K562 (cell line): ENCODE data around the gene RPL11. TPM values are rescaled to one million over a fixed set of nuclear protein-coding genes. Genes with fewer than 3 reads are reported as not detected.

ENCODE experiments used
- ATAC-seq: fragments of 200-7000 bp; cut with Tn5 transposase; 3 replicates; pipeline ENCODE4 v1.9.1; 2020; ENCODE audit warnings: moderate library complexity
- BruUV-seq: library from RNA; stranded (reverse); fragments of 400-500 nt; replicated peaks from 2 replicates; lab custom pipeline; 2021; lab: Mats Ljungman, UMichigan
- CTCF ChIA-PET: fragments of 300-600 bp; formaldehyde crosslinking; extraction: SDS; loops from one replicate; lab custom pipeline; 2021; ENCODE audit warnings: low intra/inter-chr PET ratio; lab: Yijun Ruan, JAX
- POLR2A ChIA-PET: fragments of 300-600, 350-650 bp; sonication (Branson Sonifier 250); formaldehyde crosslinking; extraction: SDS; loops from one replicate; lab custom pipeline; 2021; ENCODE audit warnings: antibody characterized with exemption, inconsistent platforms; lab: Yijun Ruan, JAX
- DNase-seq, 4 experiments: peaks; one replicate each; pipeline versions ENCODE4 v3.0.0 to v3.0.0-alpha.2; 2011 to 2018; ENCODE audit warnings: low spot score in 3 of 4, mixed read lengths in 3 of 4; ENCODE audit errors: extremely low read depth in 1 of 4
- FAIRE-seq: peaks from 2 replicates; lab custom pipeline; 2011; peaks lifted over from hg19 to GRCh38; lab: Jason Lieb, UNC
- H2AFZ ChIP-seq: 2 replicates; pipeline ENCODE4 v1.6.0; 2011; ENCODE audit warnings: low read depth, low read length, control low read depth, inconsistent platforms
- H3K27ac ChIP-seq: fragments of 200-600 bp; 3 replicates; pipeline ENCODE4 v1.8.0; 2011; ENCODE audit warnings: low read depth, mild to moderate bottlenecking, control low read depth, inconsistent platforms, low read length, moderate library complexity, mixed read lengths; ENCODE audit errors: extremely low read depth
- H3K27me3 ChIP-seq, 2 experiments: fragments of 300-600 bp in 1 of 2; 2 replicates in 1 of 2; 3 replicates in 1 of 2; pipeline versions ENCODE4 v1.6.0 to v1.8.0; 2011; ENCODE audit warnings: inconsistent platforms in 2 of 2, low read length in 2 of 2, mild to moderate bottlenecking in 1 of 2, mixed read lengths in 1 of 2, moderate library complexity in 1 of 2; ENCODE audit not compliant: control insufficient read depth in 2 of 2, insufficient read depth in 2 of 2
- H3K36me3 ChIP-seq: fragments of 300-600 bp; 3 replicates; pipeline ENCODE4 v1.8.0; 2011; ENCODE audit warnings: mild to moderate bottlenecking, low read length, inconsistent platforms; ENCODE audit not compliant: control insufficient read depth, insufficient read depth
- H3K4me1 ChIP-seq, 2 experiments: fragments of 200-600 bp in 1 of 2; replicated peaks in 1 of 2; 2 replicates in 1 of 2; 3 replicates in 1 of 2; pipeline versions ENCODE4 v1.5.1 to v1.8.0; 2011; ENCODE audit warnings: inconsistent platforms in 2 of 2, low read length in 2 of 2, mild to moderate bottlenecking in 1 of 2, mixed read lengths in 1 of 2, moderate library complexity in 1 of 2; ENCODE audit not compliant: control insufficient read depth in 2 of 2, insufficient read depth in 2 of 2
- H3K4me2 ChIP-seq: 2 replicates; pipeline ENCODE4 v1.6.1; 2011; ENCODE audit warnings: low read length, control low read depth, inconsistent platforms, mixed read lengths; ENCODE audit not compliant: insufficient read depth
- H3K4me3 ChIP-seq: fragments of 200-600 bp; sonication (generic), shearing (Covaris generic); 2 replicates; pipeline ENCODE4 v1.5.1; 2016; ENCODE audit warnings: control low read depth, inconsistent platforms
- H3K79me2 ChIP-seq: fragments of 200-600 bp; 3 replicates; pipeline ENCODE4 v1.8.0; 2011; ENCODE audit warnings: low read length, inconsistent platforms; ENCODE audit not compliant: control insufficient read depth, insufficient read depth
- H3K9ac ChIP-seq, 2 experiments: 2 replicates each; pipeline versions ENCODE4 v1.6.0 to v1.6.1; 2011; ENCODE audit warnings: low read depth in 2 of 2, low read length in 2 of 2, control low read depth in 1 of 2, inconsistent platforms in 1 of 2, mild to moderate bottlenecking in 1 of 2, mixed read lengths in 1 of 2; ENCODE audit not compliant: insufficient read depth in 1 of 2
- H3K9me1 ChIP-seq: one replicate; pipeline ENCODE4 v1.6.0; 2011; ENCODE audit warnings: inconsistent platforms, mild to moderate bottlenecking, low read length, moderate library complexity; ENCODE audit not compliant: control insufficient read depth, insufficient read depth
- H3K9me3 ChIP-seq: replicated peaks from 2 replicates; pipeline ENCODE4 v1.5.1; 2011; ENCODE audit warnings: low read depth, low read length, inconsistent platforms; ENCODE audit not compliant: control insufficient read depth, insufficient read depth
- H4K20me1 ChIP-seq: replicated peaks from 2 replicates; pipeline ENCODE4 v1.6.1; 2011; ENCODE audit warnings: low read length, inconsistent platforms, mixed read lengths; ENCODE audit not compliant: control insufficient read depth, insufficient read depth
- CBX8 ChIP-seq: fragments of 200-600 bp; sonication (generic); IDR thresholded peaks from 2 replicates; pipeline ENCODE4 v1.6.1; 2012; ENCODE audit warnings: borderline replicate concordance, mixed run types, low read depth, mild to moderate bottlenecking, moderate library complexity, mixed read lengths, low read length, control low read depth, inconsistent platforms; ENCODE audit not compliant: poor library complexity, severe bottlenecking; ENCODE audit errors: extremely low read depth
- HMG20A ChIP-seq: fragments of 450-650 bp; formaldehyde crosslinking; conservative IDR thresholded peaks from 2 replicates; pipeline ENCODE4 v1.4.0; 2020; ENCODE audit warnings: mild to moderate bottlenecking, mixed read lengths
- SMARCA5 ChIP-seq: fragments of 450-650 bp; IDR thresholded peaks from 2 replicates; pipeline ENCODE4 v1.6.1; 2016
- TEAD4 ChIP-seq, 2 experiments: sonication (generic) in 1 of 2; formaldehyde crosslinking in 1 of 2; IDR thresholded peaks; 2 replicates each; pipeline versions ENCODE4 v1.6.1 to v1.8.0; 2012 to 2022; ENCODE audit warnings: borderline replicate concordance in 1 of 2, inconsistent platforms in 1 of 2, low read length in 1 of 2, mild to moderate bottlenecking in 1 of 2, missing genetic modification reagents in 1 of 2
- ZNF263 ChIP-seq: sonication (generic); formaldehyde crosslinking; IDR thresholded peaks from 2 replicates; pipeline ENCODE4 v1.8.0; 2022; ENCODE audit warnings: mild to moderate bottlenecking, missing genetic modification reagents, borderline replicate concordance
- WGBS: fragments of 100-300 bp; shearing (Covaris generic); methylation state at CpG from one replicate; pipeline ENCODE4 v1.1.6; 2016; ENCODE audit warnings: low coverage, mixed read lengths; ENCODE audit not compliant: insufficient coverage; ENCODE audit errors: missing lambda C conversion rate; 5-methylcytosine and 5-hydroxymethylcytosine counted together
- in situ Hi-C: fragments of 300-500 bp; cut with MboI; formaldehyde crosslinking; loops from 4 replicates; pipeline ENCODE4 v1.15.0; 2018; ENCODE audit warnings: inconsistent platforms, mixed read lengths
- intact Hi-C: fragments of 100-400 bp; cut with micrococcal nuclease; formaldehyde crosslinking; loops from 2 replicates; pipeline ENCODE4 v1.14.2; 2022
- polyA plus RNA-seq, 8 experiments: library from polyadenylated mRNA; depleted of rRNA in 4 of 8; stranded (reverse) in 5 of 8; unstranded in 3 of 8; fragments of >200 nt; fragmentation: Nextera tagmentation in 2 of 8; fragmentation: Illumina TruSeq in 1 of 8; extraction: Ambion mirVana in 2 of 8; extraction: Trizol in 1 of 8; gene quantifications; 2 replicates each; pipeline versions ENCODE4 v1.2.1 to v1.2.3, GENCODE V29; 2011 to 2014; ENCODE audit warnings: inconsistent platforms in 1 of 8, missing spikeins in 1 of 8
- total RNA-seq, 7 experiments: library from RNA; depleted of rRNA in 6 of 7; stranded (reverse); fragments of >200 nt in 6 of 7; fragmentation: Illumina TruSeq in 2 of 7; extraction: Trizol in 2 of 7; gene quantifications; 2 replicates each; pipeline versions ENCODE4 v1.2.1 to v1.2.3, GENCODE V29; 2011 to 2021; ENCODE audit warnings: low replicate concordance in 1 of 7
- TF ChIP-seq, protein P1 (sequence below): sonication (generic); formaldehyde crosslinking; IDR thresholded peaks from 2 replicates; pipeline ENCODE4 v1.4.0; 2020; ENCODE audit warnings: mild to moderate bottlenecking, missing genetic modification reagents
- TF ChIP-seq, protein P2 (sequence below): fragments of 250-450 bp; sonication (Bioruptor Pico); IDR thresholded peaks from 2 replicates; pipeline ENCODE4 v1.5.0; 2021; ENCODE audit warnings: mild to moderate bottlenecking, moderate library complexity

RPL11 gene
- total and polyA plus RNA-seq, 9 of the 15 experiments (the other 6 are each of a cell fraction or from before 2014, with no cell fraction given) = 1,781 to 4,526 (median 3,111) TPM

DNA sequence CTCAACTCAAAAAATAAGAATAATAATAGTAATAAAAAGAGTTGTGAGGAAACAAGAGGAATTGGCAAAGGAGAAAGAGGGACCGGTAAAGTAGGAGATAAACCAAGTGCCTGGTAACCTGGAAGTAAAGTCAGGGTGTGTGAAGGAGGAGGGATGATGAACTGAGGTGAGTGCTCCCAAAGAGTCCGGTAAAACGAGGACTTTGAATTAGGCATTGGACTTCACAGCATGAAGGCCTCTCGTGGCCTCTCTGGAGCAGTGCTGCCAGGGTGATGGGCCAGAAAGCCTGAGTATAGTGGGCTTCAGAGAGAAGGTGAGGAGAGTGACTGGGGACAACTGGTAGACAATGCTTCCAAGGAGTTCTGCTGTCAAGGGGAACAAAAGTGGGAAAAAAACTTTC, 17.6 kb downstream of the RPL11 start:
- H3K79me2 ChIP-seq = peaks cover 28% of the 10 kb centered on the region; the same call in 2 of the 3 replicates

DNA sequence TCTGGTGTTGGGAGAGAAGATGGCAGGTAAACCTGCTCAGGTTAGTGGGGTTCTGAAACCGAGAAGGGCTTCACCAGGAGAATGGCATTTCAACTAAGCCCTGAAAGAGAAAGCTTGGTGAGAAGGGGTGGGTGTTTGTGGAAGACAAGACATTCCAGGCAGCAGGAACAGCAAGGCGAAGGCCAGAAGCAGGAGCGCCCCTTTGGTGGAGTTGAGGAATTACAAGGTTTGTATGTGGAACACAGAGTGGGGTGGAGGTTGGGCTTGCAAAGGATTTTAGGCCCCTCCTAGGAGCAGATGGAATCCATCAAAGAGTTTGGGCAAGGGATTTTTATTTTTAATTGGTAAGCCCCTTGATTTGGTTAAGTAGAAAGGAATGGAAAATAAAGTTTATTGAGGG, 26.9 kb downstream of the RPL11 start:
- H3K27ac ChIP-seq = no peak overlapping the region
- H3K4me1 ChIP-seq = peaks cover 13 to 17% of the 10 kb centered on the region in 2 experiments; a peak in 4 of 5 replicates
- no peak overlapping the region for H3K4me3 ChIP-seq
- no peak overlapping the region for H2AFZ ChIP-seq
- peaks cover 12% of the 10 kb centered on the region for H4K20me1 ChIP-seq
- CTCF ChIA-PET = no interaction called here
- 12% methylated on average over 3 of the region's 3 CpGs for WGBS
- peaks cover 5% of the 10 kb centered on the region for H3K9me1 ChIP-seq
- no peaks in the 10 kb centered on the region for H3K27me3 ChIP-seq
- DNase-seq (peak; percentile 57 to 76 (median 74)), ATAC-seq (peak; percentile 91), FAIRE-seq (peak; percentile 74)
- no TSS peak for BruUV-seq
- intact Hi-C loops (no loop called here), in situ Hi-C loops (no loop called here)
- no peak overlapping the region for H3K9ac ChIP-seq
- POLR2A ChIA-PET = interaction anchor here (0.6 to 1.8 kb wide), 4 partner anchors 10 to 27 kb away, joined by 3 to 4 read pairs (median 3); partner anchors contain the start of gene RPL11
- H3K79me2 ChIP-seq = peaks cover 43% of the 10 kb centered on the region
- peaks cover 16% of the 10 kb centered on the region for H3K36me3 ChIP-seq
- no peaks in the 10 kb centered on the region for H3K9me3 ChIP-seq
- H3K4me2 ChIP-seq = no peak overlapping the region
- TF ChIP-seq, protein P1, sequence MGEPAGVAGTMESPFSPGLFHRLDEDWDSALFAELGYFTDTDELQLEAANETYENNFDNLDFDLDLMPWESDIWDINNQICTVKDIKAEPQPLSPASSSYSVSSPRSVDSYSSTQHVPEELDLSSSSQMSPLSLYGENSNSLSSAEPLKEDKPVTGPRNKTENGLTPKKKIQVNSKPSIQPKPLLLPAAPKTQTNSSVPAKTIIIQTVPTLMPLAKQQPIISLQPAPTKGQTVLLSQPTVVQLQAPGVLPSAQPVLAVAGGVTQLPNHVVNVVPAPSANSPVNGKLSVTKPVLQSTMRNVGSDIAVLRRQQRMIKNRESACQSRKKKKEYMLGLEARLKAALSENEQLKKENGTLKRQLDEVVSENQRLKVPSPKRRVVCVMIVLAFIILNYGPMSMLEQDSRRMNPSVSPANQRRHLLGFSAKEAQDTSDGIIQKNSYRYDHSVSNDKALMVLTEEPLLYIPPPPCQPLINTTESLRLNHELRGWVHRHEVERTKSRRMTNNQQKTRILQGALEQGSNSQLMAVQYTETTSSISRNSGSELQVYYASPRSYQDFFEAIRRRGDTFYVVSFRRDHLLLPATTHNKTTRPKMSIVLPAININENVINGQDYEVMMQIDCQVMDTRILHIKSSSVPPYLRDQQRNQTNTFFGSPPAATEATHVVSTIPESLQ = no peak
- no peak for TF ChIP-seq SMARCA5
- no peak for TF ChIP-seq HMG20A (CRISPR knock-in tag)
- TF ChIP-seq, protein P2, sequence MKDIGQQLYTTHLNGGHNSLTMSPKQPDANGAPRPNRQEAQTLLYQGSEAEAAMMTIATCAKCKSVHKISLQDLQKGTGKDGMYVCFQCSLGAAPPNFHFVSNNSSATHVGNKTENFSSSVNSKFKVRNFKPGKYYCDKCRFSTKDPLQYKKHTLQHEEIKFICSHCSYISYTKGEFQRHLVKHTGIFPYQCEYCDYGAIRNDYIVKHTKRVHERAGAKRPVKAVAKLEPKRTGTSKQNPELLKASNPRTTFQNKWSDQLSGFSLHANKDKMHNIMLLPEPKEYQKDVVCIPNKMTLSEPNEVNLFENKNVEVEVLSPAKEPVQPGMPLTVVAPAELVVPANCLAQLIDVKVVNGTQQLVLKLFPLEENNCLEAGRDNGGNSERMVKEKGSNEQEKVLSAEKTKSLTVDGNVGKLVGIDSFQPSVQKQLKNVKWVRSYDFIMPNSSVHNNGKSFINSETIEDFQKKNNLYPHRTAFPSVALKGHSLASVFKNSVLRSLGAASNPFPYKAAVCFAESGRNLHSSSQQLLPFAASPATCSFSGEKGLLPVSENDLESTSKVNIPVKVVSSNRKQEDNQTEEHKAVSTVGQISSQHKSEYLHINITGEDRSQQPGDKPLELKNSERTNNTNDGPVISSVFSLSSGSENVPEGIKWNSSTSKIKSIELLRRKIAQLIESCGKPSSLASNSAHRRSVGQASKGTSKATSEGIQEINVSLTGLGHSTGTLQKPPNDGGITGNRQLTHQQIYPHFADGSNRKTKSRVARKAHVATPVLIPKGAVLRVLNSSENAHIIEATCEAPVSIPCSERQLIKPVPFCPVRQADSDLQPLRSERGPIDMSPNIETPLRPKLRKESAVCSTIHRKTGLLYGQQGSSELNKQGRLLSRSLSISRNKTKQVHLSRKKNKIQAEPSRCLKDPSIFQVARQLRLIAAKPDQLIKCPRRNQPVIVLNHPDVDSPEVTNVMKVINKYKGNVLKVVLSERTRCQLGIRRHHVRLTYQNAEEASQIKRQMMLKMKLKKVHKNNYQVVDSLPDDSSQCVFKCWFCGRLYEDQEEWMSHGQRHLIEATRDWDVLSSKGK (CRISPR knock-in tag) = no peak
- peak; percentile 50 for TF ChIP-seq TEAD4 (IDR thresholded peaks at IDR 0.05; ENCODE audit: low read length)
- TF ChIP-seq TEAD4 (CRISPR knock-in tag; IDR thresholded peaks at IDR 0.05; ENCODE audit: borderline replicate concordance) = no peak

More for the DNA sequence above, 17.6 kb downstream of the RPL11 start:
- Histone ChIP-seq H3K27ac (no peak overlapping the region), H3K9me3 (no peaks in the 10 kb centered on the region), H3K4me3 (no peak overlapping the region), H3K4me2 (no peak overlapping the region), H2AFZ (no peak overlapping the region), H3K36me3 (peaks cover 33% of the 10 kb centered on the region; the same call in 2 of the 3 replicates), H3K9ac (no peak overlapping the region), H3K27me3 (no peaks in the 10 kb centered on the region), H3K9me1 (no peaks in the 10 kb centered on the region), H4K20me1 (peaks cover 5% of the 10 kb centered on the region; the same call in 1 of the 2 replicates), H3K4me1 (peaks cover 0 to 6% of the 10 kb centered on the region in 2 experiments; a peak in 2 of 5 replicates)
- intact Hi-C loops = no loop called here
- no TSS peak for BruUV-seq
- in situ Hi-C loops = no loop called here
- TF ChIP-seq ZNF263 (CRISPR knock-in tag) (peak; percentile 66), CBX8 (no peak)
- ChIA-PET CTCF (no interaction called here), POLR2A (no interaction called here)
- ATAC-seq (no peak), DNase-seq (no peak), FAIRE-seq (no peak)
- WGBS = 86% methylated on average over 4 of the region's 4 CpGs
